Psoas muscle (tissue), 8 donors: ENCODE data around the gene UGT1A10. TPM values are rescaled to one million over a fixed set of nuclear protein-coding genes. Genes with fewer than 3 reads are reported as not detected.
"Not testable (repeated sequence)": the region's sequence is repeated elsewhere in the genome, so short reads cannot be mapped to it uniquely, and the experiment has no call there.

ENCODE experiments used
- ATAC-seq, 4 donors: fragments of 200-7000 bp; cut with Tn5 transposase; one replicate each; pipeline ENCODE4 v1.9.1; 2020; ENCODE audit warnings: moderate library complexity in 3 of 4, mild to moderate bottlenecking in 2 of 4
- DNase-seq, 2 donors: peaks; one replicate each; pipeline ENCODE4 v3.0.0-alpha.2; 2020
- H3K27ac ChIP-seq: fragments of 200-600 bp; one replicate; pipeline ENCODE4 v1.8.0; 2022
- H3K27me3 ChIP-seq, 3 donors: fragments of 200-600 bp in 1 of 3; one replicate each; pipeline versions ENCODE4 v1.6.1 to v1.8.0; 2013 to 2022; ENCODE audit warnings: low read length in 2 of 3, mild to moderate bottlenecking in 2 of 3, moderate library complexity in 1 of 3; ENCODE audit not compliant: insufficient read depth in 3 of 3
- H3K36me3 ChIP-seq, 2 donors: fragments of 200-600 bp in 1 of 2; one replicate each; pipeline versions ENCODE4 v1.6.1 to v1.8.0; 2013 to 2022; ENCODE audit warnings: low read depth in 1 of 2, mild to moderate bottlenecking in 1 of 2, moderate library complexity in 1 of 2; ENCODE audit not compliant: insufficient read depth in 1 of 2
- H3K4me1 ChIP-seq: fragments of 200-600 bp; one replicate; pipeline ENCODE4 v1.8.0; 2022
- H3K4me3 ChIP-seq: fragments of 200-600 bp; one replicate; pipeline ENCODE4 v1.8.0; 2022; ENCODE audit warnings: mild to moderate bottlenecking
- H3K9me3 ChIP-seq: fragments of 200-600 bp; one replicate; pipeline ENCODE4 v1.8.0; 2022
- WGBS, 3 donors: extraction: QIAGEN DNeasy Blood & Tissue Kit; methylation state at CpG; one replicate each; pipeline versions ENCODE4 v1.1.6 to v1.1.7; 2013; 5-methylcytosine and 5-hydroxymethylcytosine counted together
- intact Hi-C, 2 donors: fragments of 100-400 bp; cut with DNase I; formaldehyde crosslinking; loops; one replicate each; pipeline versions ENCODE4 v1.11.0 to v1.14.2; 2022
- polyA plus RNA-seq, 3 donors: library from polyadenylated mRNA; stranded (reverse); fragments of 200-250 nt; gene quantifications; one replicate each; pipeline ENCODE4 v1.2.3, GENCODE V29; 2013
- total RNA-seq, 4 donors: library from RNA; stranded (reverse); fragmentation: NEBNext Ultra II Directional in 2 of 4; extraction: Animal tissue kit (Norgen Biotek cat#: 25700) in 2 of 4; gene quantifications; one replicate each; pipeline versions ENCODE4 v1.2.1 to v1.2.4, GENCODE V29; 2021 to 2023
- TF ChIP-seq, protein P1 (sequence below): fragments of 200-600 bp; IDR thresholded peaks from one replicate; pipeline ENCODE4 v1.8.0; 2022; ENCODE audit warnings: antibody characterized with exemption
- donor health status: healthy with polysubstance abuse.
- donor health status: DM: no; HTN: no; CAD: no; lungs with moderate emphysema.
- donor health status: Bipolar disorder and iron deficiency.
- donor health status: healthy.
- donor health status: DM: yes; HTN: yes; CAD: no.
- donor health status: DM: no; HTN: no; CAD: no.
- donor health status: DM: no; HTN: no; CAD: no.
- donor health status: DM: yes; HTN: yes; CAD: no.

The UGT1A10 gene
- total and polyA plus RNA-seq, 7 donors, result 0.03 TPM; not detected in 6

DNA sequence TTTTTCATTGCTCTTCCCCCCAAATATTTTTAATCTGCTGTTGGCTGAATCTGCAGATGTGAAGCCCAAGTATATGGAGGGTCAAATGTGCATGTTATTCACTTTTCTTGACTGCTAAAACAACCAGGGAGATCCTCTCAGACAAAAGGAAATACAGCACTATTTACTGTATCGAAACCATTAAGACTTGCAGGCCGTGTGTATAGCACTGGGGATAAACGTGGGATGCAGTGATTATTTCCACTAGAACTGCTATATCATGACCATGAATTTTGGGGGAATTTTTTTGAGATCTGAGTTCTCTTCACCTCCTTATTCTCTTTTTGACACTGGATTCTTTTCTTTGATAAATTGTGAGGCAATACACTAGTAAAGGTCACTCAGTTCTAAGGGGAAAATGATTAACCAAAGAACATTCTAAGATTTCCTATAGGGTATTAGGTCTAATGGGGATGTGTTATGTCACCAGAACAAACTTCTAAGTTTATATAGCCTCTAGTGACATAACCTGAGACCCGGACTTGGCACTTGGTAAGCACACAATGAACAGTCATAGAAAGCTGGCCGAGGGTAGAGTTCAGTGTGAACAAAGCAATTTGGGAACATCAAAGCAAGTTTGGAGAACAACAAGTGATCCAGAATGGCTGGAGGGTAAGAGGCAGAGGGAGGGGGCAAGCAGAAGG is 109.0 kb downstream of the UGT1A10 start:
- 53 to 60% (median 56%) methylated on average over 5 of the region's 5 CpGs for WGBS, 3 donors

DNA sequence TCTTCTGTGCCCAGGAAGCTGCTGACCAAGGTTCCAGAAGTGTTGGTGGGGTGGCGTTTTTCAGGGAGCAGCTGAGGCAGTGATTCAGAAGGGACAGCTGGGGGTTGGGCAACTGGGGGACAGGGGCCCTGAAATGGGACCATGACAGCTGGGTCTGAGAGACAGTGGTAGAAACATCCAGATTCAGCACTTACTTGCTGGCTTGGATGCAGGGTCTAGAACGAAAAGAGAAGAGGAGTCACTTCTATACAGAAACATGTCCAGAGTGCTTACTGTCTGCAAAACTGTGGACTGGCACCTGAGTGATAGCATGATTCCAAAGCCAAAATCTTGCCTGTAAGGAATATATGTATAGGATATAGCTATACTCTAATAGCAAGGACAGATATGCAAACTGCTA is 109.6 kb downstream of the UGT1A10 start:
- intact Hi-C loops, H3K27ac ChIP-seq, ATAC-seq, H3K9me3 ChIP-seq, H3K4me1 ChIP-seq, H3K4me3 ChIP-seq, H3K36me3 ChIP-seq, H3K27me3 ChIP-seq, DNase-seq: not testable (repeated sequence)
- 55 to 72% (median 56%) methylated on average over 2 of the region's 2 CpGs for WGBS, 3 donors

More for the DNA sequence above, 109.0 kb downstream of the UGT1A10 start:
- ATAC-seq (no peak), DNase-seq (no peak)
- Histone ChIP-seq H3K4me3 (no peak overlapping the region), H3K4me1 (no peaks in the 10 kb centered on the region), H3K27ac (no peak overlapping the region), H3K9me3 (no peaks in the 10 kb centered on the region), H3K27me3 (no peaks in the 10 kb centered on the region), H3K36me3 (no peaks in the 10 kb centered on the region)
- TF ChIP-seq, protein P1, sequence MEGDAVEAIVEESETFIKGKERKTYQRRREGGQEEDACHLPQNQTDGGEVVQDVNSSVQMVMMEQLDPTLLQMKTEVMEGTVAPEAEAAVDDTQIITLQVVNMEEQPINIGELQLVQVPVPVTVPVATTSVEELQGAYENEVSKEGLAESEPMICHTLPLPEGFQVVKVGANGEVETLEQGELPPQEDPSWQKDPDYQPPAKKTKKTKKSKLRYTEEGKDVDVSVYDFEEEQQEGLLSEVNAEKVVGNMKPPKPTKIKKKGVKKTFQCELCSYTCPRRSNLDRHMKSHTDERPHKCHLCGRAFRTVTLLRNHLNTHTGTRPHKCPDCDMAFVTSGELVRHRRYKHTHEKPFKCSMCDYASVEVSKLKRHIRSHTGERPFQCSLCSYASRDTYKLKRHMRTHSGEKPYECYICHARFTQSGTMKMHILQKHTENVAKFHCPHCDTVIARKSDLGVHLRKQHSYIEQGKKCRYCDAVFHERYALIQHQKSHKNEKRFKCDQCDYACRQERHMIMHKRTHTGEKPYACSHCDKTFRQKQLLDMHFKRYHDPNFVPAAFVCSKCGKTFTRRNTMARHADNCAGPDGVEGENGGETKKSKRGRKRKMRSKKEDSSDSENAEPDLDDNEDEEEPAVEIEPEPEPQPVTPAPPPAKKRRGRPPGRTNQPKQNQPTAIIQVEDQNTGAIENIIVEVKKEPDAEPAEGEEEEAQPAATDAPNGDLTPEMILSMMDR, result no peak
- intact Hi-C loops, result no loop called here

DNA sequence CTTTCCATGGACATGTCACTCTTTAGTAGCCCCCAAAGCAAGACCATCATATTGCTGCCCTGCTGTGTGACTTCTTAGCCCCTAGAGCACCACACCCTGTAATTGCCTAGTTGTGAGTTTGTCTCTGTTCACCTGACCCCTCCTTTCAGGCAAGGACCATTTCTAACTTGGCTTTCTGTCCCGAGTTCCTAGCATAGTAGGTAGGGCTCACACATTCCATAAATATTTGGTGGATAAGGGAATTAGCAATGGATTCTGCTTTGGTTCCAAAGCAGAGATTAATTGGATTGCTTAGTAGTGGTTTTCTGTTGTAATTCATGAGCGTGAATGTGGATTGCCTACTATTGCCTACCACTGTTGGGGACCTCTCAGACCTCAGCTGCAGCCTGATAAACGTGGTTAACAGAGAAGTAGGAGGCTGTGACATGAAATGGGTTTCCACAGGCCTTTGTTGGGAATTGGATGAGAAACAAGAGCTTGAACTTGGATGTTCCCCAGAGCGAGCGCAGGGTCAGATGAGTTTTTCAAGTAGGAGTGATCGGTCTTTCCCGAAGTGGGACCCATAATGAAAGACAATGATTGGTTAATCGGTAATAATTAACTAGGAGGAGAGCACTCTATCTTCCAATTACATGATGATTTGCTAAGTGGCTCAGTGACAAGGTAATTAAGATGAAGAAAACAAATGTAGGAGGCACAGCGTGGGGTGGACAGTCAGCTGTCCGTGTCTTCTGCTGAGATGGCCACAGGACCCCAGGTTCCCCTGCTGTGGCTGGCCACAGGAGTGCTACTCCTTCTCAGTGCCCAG is 110.4 kb downstream of the UGT1A10 start:
- WGBS, 3 donors, result 69 to 71% (median 70%) methylated on average over 10 of the region's 10 CpGs
- no peak for ATAC-seq
- intact Hi-C loops, result no loop called here

DNA sequence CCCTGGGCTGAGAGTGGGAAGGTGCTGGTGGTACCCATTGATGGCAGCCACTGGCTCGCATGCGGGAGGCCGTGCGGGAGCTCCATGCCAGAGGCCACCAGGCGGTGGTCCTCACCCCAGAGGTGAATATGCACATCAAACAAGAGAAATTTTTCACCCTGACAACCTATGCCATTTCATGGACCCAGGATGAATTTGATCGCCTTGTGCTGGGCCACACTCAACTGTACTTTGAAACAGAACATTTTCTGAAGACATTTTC is 111.0 kb downstream of the UGT1A10 start:
- no peak overlapping the region for H3K27ac ChIP-seq
- ATAC-seq (no peak), DNase-seq (no peak)
- intact Hi-C loops, result no loop called here
- TF ChIP-seq, protein P1, result no peak
- H3K9me3 ChIP-seq, result no peaks in the 10 kb centered on the region
- WGBS, 3 donors, result 87 to 97% (median 92%) methylated on average over 6 of the region's 6 CpGs
- no peaks in the 10 kb centered on the region for H3K27me3 ChIP-seq
- no peak overlapping the region for H3K4me3 ChIP-seq
- no peaks in the 10 kb centered on the region for H3K36me3 ChIP-seq
- H3K4me1 ChIP-seq, result no peaks in the 10 kb centered on the region

More for the DNA sequence above, 110.4 kb downstream of the UGT1A10 start:
- H3K4me1 ChIP-seq, result no peaks in the 10 kb centered on the region
- TF ChIP-seq, protein P1, result no peak
- H3K36me3 ChIP-seq, result no peaks in the 10 kb centered on the region
- no peaks in the 10 kb centered on the region for H3K9me3 ChIP-seq
- no peaks in the 10 kb centered on the region for H3K27me3 ChIP-seq
- no peak overlapping the region for H3K27ac ChIP-seq
- H3K4me3 ChIP-seq, result no peak overlapping the region
- no peak for DNase-seq

DNA sequence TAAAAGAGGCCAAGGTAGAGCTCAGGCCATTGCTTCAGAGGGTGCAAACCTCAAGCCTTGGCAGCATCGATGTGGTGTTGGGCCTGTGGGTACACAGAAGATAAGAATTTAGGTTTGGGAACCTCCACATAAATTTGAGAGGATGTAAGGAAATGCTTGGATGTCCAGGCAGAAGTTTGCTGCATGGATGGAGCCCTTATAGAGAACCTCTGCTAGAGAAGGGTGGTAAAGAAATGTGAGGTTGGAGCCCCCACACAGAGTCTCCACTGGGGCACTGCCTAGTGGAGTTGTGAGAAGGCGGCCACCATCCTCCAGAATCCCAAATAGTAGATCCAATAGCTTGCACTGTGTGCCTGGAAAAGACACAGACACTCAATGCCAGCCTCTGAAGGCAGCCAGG is 114.4 kb downstream of the UGT1A10 start:
- H3K27ac ChIP-seq, DNase-seq, H3K27me3 ChIP-seq, H3K9me3 ChIP-seq, H3K4me3 ChIP-seq, intact Hi-C loops, H3K36me3 ChIP-seq, ATAC-seq, H3K4me1 ChIP-seq: not testable (repeated sequence)
- 70 to 94% (median 79%) methylated on average over 2 of the region's 2 CpGs for WGBS, 3 donors

DNA sequence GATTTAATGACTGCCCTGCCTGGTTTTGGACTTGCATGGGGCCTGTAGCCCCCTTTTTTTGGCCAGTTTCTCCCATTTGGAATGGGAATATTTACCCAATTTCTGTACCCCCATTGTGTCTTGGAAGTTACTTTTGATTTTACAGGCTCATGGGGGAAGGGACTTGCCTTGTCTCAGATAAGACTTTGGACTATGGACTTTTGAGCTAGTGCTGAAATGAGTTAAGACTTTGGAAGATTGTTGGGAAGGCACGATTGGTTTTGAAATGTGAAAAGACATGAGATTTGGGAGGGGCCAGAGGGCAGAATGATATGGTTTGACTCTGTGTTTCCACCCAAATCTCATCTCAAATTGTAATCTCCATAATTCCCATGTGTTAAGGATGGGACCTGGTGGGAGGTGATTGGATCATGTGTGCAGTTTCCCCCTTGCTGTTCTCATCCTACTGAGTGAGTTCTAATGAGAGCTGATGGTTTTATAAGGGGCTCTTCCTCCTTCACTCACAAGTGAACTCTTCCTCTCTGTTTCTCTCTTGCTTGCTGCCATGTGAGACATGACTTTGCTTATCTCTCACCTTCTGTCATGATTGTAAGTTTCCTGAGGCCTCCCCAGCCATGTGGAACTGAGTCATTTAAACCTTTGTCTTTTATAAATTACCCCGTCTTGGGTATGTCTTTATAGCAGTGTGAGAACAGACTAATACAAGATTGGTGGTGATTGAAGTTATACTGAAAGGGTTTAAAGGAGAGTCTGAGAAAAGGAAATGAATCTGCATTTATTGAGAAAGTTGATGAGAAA is 115.2 kb downstream of the UGT1A10 start:
- H3K9me3 ChIP-seq, H3K4me1 ChIP-seq, H3K27ac ChIP-seq, H3K4me3 ChIP-seq, ATAC-seq, intact Hi-C loops, DNase-seq, H3K27me3 ChIP-seq, H3K36me3 ChIP-seq: not testable (repeated sequence)
- 67 to 76% (median 73%) methylated on average over 2 of the region's 2 CpGs for WGBS, 3 donors
